AG10803 (cell line): Measurements from ENCODE around the gene ARHGEF39.

Experiments used
- DNase-seq: peaks from one replicate; pipeline ENCODE4 v3.0.0; 2010; ENCODE audit warnings: low read depth
- H3K4me3 ChIP-seq: 2 replicates; pipeline ENCODE4 v1.5.1; 2011; ENCODE audit warnings: mild to moderate bottlenecking, low read length, control low read depth
- TF ChIP-seq, protein P1 (sequence below): conservative IDR thresholded peaks from 2 replicates; pipeline ENCODE4 v1.5.1; 2011; ENCODE audit warnings: mild to moderate bottlenecking, low read length, control low read depth, inconsistent platforms

ARHGEF39 gene

DNA sequence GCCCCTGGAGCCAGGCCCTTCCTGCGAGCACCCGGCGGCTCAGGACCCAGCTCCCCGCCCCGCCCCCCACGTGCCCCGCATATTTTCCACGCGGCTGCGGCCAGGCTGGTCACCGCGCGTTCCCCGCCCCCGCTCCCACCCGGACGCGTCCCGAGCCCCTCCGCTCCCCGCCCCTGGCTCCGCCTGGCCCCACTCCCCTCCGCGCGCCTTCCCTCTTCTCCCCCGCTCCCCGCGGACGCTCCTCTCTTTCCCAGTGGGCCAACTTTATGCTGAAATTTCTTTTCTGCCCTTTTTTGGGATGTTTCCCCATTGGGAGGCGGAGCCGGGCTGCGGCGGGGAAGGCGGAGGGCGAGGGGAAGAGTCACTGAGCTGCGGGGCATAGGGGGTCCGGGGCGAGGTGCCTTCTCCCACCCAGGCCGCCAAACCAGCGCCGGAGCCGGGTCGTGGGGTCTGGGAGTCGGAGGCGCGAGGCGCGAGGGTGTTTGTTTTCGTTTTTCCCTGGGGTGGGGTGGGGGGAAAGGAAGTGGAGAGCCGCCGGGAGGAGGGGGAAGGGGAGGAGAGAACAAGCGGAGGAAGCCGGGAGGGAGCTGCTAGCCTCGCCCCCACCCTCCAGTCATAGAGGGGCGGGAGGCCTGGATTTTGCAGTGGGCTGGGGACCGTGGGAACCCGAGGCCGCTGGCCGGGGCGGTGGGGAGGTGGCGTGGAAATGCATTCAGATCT is 25.8 kb upstream of the ARHGEF39 start:
- TF ChIP-seq, protein P1, sequence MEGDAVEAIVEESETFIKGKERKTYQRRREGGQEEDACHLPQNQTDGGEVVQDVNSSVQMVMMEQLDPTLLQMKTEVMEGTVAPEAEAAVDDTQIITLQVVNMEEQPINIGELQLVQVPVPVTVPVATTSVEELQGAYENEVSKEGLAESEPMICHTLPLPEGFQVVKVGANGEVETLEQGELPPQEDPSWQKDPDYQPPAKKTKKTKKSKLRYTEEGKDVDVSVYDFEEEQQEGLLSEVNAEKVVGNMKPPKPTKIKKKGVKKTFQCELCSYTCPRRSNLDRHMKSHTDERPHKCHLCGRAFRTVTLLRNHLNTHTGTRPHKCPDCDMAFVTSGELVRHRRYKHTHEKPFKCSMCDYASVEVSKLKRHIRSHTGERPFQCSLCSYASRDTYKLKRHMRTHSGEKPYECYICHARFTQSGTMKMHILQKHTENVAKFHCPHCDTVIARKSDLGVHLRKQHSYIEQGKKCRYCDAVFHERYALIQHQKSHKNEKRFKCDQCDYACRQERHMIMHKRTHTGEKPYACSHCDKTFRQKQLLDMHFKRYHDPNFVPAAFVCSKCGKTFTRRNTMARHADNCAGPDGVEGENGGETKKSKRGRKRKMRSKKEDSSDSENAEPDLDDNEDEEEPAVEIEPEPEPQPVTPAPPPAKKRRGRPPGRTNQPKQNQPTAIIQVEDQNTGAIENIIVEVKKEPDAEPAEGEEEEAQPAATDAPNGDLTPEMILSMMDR, result no peak

DNA sequence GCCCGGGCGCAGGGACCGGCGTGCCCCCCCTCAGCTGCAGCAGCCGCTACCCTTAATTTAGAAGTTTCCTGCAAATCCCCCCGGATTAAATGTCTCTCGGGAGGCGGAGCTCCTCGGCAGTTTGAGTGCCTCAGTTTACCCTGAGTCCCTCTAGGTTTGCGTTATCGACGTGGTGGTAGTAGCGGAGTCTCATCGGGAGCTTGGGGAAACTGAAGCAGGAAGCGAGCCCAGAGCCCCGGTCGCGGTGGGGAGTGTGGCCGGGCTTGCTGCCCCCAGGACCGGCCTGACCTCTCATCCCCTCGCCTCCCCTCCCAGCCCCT is 25.3 kb upstream of the ARHGEF39 start:
- TF ChIP-seq, protein P1, result no peak
- peak overlapping the region; percentile 97 for H3K4me3 ChIP-seq
- peak; percentile 62 for DNase-seq

More for the DNA sequence above, 25.8 kb upstream of the ARHGEF39 start:
- DNase-seq, result peak; percentile 85
- peak overlapping the region; percentile 97 for H3K4me3 ChIP-seq

DNA sequence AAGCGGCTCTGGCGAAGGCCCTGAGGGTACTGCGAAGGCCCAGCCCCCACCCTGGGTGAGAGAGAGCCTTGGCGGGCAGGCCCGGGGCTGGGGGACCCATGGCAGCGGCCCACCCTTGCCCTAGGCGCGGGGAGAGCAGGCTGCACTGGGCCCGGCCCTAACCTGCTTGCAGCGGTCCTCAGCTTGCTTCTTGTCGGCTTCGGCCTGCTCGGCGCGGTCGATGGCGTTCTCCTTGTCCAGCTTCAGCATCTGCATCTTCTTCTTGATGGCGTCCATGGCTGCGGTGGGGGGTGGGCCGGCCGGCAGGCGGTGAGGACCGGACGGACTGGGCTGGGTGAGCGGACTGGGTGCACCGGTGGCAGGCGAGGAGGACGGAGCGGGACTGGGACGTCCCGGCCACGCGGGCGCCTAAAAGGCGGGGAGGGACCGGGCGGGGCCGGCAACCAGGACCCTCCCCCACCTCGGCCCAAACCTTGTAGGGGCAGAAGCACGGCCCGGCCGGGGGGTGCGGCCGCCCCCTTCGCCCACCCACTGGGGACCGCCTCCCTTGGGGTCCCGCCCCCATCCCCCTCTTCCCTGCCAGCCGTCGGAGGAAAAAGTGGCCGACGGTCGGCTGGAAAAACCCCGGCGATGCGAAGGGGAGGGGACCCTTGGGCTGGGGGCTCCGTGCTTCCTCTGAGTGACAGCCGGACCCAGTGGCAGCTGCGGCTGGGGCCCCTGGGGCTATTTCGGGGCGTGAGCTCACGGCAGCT is 24.7 kb upstream of the ARHGEF39 start, which contains the start of gene TPM2:
TSS of gene TPM2 (minus strand) at position 384 of the 752 bp plus-strand sequence. CDS start at position 276, 108 bp downstream.
- DNase-seq, result peak; percentile 89

DNA sequence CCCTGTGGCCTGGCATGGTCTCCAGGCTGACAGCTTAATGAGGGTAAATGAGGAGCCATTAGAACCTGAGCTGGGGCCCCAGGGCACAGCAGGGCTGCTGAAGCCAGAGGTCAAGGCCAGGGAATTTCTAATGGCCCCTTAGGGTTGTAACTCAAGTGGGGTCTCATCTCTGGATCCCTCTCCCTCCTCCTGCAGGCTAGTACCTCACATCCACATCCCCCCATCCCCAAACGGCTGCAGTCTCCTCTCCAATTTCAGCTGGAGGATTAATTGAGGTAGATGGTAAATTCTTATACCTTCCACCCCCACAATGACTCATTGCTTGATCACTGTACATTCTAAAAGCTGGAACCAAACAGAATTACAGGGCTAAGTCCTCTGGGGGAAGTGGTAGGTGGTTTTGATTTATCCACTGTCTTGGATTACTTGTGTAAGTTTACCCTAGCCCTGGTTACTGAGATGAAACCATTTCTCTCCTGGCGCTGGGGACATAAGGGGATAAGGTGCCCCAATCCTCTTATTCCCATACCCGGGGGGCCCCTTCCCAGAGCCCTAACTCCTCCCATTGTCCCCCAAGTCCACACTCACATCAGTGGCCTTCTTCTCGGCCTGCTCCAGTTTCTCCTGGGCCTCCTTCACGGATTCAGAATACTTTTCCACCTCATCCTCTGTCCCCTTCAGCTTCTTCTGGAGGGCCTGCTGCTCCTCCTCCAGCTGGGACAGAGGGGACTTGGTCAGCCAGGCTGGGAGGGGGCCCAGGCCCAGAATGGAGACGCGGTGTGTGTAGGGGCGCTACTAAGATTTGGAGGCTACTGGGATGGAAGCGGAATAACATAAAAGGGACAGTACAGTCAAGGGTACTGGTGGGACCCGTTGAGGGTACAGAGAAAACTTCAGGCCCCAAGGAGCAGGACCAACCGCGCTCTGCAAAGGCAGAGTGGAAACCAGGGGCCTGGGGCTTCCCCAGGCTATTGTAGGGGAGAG is 23.9 kb upstream of the ARHGEF39 start:
- TF ChIP-seq, protein P1, result no peak
- H3K4me3 ChIP-seq, result peak overlapping the region; percentile 97
- DNase-seq, result peak; percentile 72

More for the DNA sequence above, 24.7 kb upstream of the ARHGEF39 start, which contains the start of gene TPM2:
- TF ChIP-seq, protein P1, result no peak
- peak within 1 kb of the TSS; percentile 97 for H3K4me3 ChIP-seq

DNA sequence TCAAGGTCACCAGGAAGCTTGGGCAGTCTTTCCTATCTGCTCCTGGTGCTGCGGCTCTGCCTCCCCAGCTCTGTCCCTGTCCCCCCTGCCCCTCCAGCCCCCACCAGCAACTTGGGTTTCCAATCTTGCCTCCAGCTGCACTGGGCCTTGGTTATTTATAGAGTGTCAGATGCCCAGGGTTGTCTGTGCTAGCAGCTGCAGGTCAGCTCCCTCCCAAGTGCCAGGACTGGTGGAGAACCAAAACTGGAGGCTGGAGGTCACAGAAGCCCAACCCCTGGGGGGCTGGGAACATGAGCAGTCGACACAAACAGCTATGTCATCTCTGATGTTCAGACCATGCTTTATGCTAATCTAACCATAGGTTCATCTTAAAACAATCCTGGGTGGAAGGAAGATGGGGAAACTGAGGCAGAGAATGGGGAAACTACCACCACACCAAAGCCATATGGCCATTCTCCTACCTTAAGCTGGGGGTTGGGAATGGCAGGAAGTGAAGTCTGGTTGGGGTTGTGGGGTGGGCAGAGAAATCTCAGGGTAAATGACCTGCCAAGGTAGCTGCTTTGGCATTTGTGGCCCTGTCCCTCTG is 23.1 kb upstream of the ARHGEF39 start:
- TF ChIP-seq, protein P1, result no peak
- no peak for DNase-seq
- H3K4me3 ChIP-seq, result peak overlapping the region; percentile 97

DNA sequence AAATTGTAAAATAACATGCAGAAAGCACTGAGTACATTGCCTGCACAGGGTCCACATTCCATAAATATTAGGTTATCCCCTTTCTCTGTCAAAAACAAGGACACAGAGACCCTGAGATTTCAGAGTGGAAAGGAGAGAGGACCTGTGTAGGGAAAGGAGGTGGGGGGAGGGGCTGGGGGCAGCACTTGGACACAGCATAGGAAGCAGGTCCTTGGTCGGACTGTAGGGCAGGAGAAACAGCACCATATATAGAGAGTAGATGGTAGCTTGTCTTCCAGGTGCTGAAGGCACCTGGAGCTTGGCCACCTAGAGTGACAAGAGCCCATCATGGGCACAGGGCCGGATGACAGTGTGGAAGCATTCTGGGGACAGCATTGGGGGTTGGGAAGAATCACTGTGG is 22.3 kb upstream of the ARHGEF39 start:
- TF ChIP-seq, protein P1, result no peak
- DNase-seq, result no peak
- H3K4me3 ChIP-seq, result peak overlapping the region; percentile 97
